Glutamatergic neuron (in vitro differentiated cells): ENCODE measurements around the gene KIAA1614. TPM values are rescaled to one million over a fixed set of nuclear protein-coding genes. Genes with fewer than 3 reads are reported as not detected.

Source experiments
- DNase-seq: peaks from one replicate; pipeline ENCODE4 v3.0.0; 2022
- H3K27ac Mint-ChIP-seq: one replicate; pipeline ENCODE4 v1.8.0; 2020; ENCODE audit warnings: mild to moderate bottlenecking, mixed read lengths, inconsistent platforms; ENCODE audit not compliant: unreplicated experiment
- H3K27me3 Mint-ChIP-seq: one replicate; pipeline ENCODE4 v1.8.0; 2020; ENCODE audit warnings: mild to moderate bottlenecking, moderate library complexity, mixed read lengths, inconsistent platforms; ENCODE audit not compliant: unreplicated experiment
- H3K36me3 Mint-ChIP-seq: one replicate; pipeline ENCODE4 v1.8.0; 2020; ENCODE audit warnings: mild to moderate bottlenecking, mixed read lengths, inconsistent platforms; ENCODE audit not compliant: unreplicated experiment
- H3K4me1 Mint-ChIP-seq: one replicate; pipeline ENCODE4 v1.8.0; 2020; ENCODE audit warnings: mild to moderate bottlenecking, low read depth, mixed read lengths, inconsistent platforms; ENCODE audit not compliant: unreplicated experiment
- H3K4me3 Mint-ChIP-seq: one replicate; pipeline ENCODE4 v1.8.0; 2020; ENCODE audit warnings: mild to moderate bottlenecking, mixed read lengths, inconsistent platforms; ENCODE audit not compliant: unreplicated experiment
- H3K9me3 Mint-ChIP-seq: one replicate; pipeline ENCODE4 v1.8.0; 2020; ENCODE audit warnings: mild to moderate bottlenecking, moderate library complexity, mixed read lengths, inconsistent platforms; ENCODE audit not compliant: unreplicated experiment
- total RNA-seq: library from RNA; stranded (reverse); fragmentation: NEBNext Ultra II Directional; extraction: Animal tissue kit (Norgen Biotek cat#: 25700); gene quantifications from one replicate; pipeline ENCODE4 v1.2.1, GENCODE V29; 2021; ENCODE audit not compliant: unreplicated experiment
- TF ChIP-seq, protein P1 (sequence below): fragments of 200-600 bp; sonication (generic); IDR thresholded peaks from one replicate; pipeline ENCODE4 v1.5.0; 2021; ENCODE audit not compliant: partially characterized antibody, unreplicated experiment

KIAA1614 gene
- total RNA-seq, 1 donor from 2014 or later = 4.1 TPM

DNA sequence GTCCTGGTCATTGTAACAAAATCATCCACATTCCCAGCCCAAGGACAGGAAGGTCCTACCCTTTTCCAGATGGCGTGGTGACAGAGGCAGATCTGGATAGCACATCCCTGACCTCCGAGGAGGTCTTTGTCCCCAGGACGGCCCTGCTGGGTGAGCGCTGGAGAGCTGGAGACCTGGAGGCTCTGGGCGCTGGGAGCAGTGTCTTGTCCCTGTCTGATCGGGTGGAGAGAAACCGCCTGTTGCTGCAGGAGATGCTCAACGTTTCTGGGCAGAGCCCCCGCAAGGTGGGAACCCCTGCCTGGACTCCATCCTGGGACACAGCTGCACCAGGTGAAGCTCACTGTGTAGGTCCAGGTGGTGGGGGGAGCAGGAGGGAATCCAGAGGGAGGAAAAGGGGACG lies 4.1 kb downstream of the KIAA1614 start:
- no peaks in the 10 kb centered on the region for H3K36me3 Mint-ChIP-seq
- peaks cover 27% of the 10 kb centered on the region for H3K4me1 Mint-ChIP-seq
- no peak overlapping the region for H3K27ac Mint-ChIP-seq
- peaks cover 6% of the 10 kb centered on the region for H3K27me3 Mint-ChIP-seq
- TF ChIP-seq, protein P1, sequence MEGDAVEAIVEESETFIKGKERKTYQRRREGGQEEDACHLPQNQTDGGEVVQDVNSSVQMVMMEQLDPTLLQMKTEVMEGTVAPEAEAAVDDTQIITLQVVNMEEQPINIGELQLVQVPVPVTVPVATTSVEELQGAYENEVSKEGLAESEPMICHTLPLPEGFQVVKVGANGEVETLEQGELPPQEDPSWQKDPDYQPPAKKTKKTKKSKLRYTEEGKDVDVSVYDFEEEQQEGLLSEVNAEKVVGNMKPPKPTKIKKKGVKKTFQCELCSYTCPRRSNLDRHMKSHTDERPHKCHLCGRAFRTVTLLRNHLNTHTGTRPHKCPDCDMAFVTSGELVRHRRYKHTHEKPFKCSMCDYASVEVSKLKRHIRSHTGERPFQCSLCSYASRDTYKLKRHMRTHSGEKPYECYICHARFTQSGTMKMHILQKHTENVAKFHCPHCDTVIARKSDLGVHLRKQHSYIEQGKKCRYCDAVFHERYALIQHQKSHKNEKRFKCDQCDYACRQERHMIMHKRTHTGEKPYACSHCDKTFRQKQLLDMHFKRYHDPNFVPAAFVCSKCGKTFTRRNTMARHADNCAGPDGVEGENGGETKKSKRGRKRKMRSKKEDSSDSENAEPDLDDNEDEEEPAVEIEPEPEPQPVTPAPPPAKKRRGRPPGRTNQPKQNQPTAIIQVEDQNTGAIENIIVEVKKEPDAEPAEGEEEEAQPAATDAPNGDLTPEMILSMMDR = no peak
- no peak overlapping the region for H3K4me3 Mint-ChIP-seq
- H3K9me3 Mint-ChIP-seq = peaks cover 8% of the 10 kb centered on the region
- DNase-seq = no peak

DNA sequence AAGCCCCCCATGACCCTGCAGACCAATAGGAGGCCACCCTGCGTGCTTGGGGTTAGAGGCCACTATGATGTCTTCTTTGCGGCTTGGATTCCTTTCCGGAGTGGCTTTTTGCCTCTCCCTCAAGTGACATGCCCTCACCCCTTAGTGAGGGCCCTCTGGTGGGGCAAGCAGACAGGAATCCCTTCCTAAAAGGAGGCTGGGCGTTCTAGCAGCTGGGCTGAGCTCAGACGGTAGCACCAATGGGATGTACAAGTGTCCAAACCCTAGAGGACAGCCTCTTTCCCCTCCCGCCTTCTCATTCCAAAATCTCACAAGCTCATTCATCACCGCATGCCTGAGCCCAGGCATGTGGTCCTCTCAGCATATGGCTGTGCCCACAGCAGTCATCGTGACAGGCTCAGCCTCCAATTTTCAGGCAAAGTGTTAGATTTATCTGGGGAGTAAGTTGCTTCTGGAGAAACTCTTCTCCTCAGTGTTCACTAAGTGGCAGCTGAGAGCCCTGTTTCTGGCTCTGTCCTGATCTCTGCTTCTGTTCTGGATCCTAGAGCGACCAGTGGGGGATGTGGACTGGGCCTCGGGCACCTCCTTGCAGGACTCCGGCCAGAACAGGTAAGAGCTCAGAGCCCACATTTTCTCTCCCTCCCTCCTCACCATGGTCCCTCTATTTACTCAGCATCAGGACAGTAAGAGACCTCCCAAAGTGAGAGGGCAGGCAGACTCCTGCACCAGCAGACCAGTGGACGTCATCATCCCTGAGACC lies 4.8 kb downstream of the KIAA1614 start:
- Mint-ChIP-seq H3K27ac (peak overlapping the region; percentile 56), H3K36me3 (no peaks in the 10 kb centered on the region), H3K27me3 (peaks cover 6% of the 10 kb centered on the region), H3K9me3 (peaks cover 8% of the 10 kb centered on the region), H3K4me3 (no peak overlapping the region), H3K4me1 (peaks cover 31% of the 10 kb centered on the region)
- TF ChIP-seq, protein P1 = no peak
- DNase-seq = no peak

DNA sequence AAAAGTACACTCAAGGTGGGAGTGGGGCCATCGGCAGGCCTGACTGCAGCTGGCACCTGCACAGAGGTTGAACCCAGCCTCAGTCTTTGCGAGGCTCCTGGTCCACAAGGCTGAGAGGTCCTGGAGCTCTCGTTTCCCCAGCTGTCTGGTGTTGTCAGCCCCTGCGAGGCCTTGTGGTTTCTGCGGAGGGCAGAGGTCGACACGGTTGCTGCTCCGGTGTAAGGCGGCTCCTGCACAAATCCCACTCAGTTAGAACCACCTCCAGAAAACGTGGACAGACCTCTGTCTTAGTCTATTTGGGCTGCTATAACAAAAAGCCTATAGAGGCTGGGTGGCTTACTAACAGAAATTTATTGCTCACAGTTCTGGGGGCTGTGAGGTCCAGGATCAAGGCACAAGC lies 5.8 kb downstream of the KIAA1614 start:
- peaks cover 38% of the 10 kb centered on the region for H3K4me1 Mint-ChIP-seq

DNA sequence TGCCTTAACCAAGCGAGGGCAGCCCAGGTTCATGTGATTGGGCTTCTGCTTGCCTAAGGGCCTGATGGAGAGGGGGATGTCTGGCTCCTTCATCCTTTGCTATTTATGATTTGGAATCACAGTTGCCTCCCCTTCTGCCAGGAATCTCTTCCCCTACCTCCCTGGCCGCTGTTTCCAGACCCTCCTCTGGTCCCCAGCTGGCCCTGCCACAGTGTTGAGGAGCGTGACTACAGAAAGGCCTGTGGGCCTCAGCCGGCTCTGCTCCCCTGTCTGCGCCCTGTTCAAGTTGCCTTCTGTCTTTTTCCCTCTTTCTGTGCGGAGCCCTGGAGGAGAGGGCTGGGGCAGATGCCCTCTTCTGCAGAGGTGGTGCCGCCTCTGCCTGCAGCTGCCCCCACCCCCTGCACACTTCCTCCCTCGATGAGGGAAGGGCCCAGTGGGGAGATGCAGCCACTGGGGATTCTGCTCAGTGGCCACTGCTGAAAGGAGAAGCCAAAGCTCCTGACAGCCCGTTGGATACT lies 6.5 kb downstream of the KIAA1614 start:
- TF ChIP-seq, protein P1 = no peak
- H3K27ac Mint-ChIP-seq = no peak overlapping the region
- DNase-seq = no peak
- H3K36me3 Mint-ChIP-seq = no peaks in the 10 kb centered on the region
- H3K4me1 Mint-ChIP-seq = peaks cover 37% of the 10 kb centered on the region
- H3K9me3 Mint-ChIP-seq = peaks cover 12% of the 10 kb centered on the region
- peaks cover 5% of the 10 kb centered on the region for H3K27me3 Mint-ChIP-seq
- no peak overlapping the region for H3K4me3 Mint-ChIP-seq

More for the DNA sequence above, 5.8 kb downstream of the KIAA1614 start:
- Mint-ChIP-seq H3K27me3 (peaks cover 6% of the 10 kb centered on the region), H3K9me3 (peaks cover 9% of the 10 kb centered on the region), H3K36me3 (no peaks in the 10 kb centered on the region), H3K4me3 (no peak overlapping the region), H3K27ac (no peak overlapping the region)
- no peak for DNase-seq
- TF ChIP-seq, protein P1 = no peak

DNA sequence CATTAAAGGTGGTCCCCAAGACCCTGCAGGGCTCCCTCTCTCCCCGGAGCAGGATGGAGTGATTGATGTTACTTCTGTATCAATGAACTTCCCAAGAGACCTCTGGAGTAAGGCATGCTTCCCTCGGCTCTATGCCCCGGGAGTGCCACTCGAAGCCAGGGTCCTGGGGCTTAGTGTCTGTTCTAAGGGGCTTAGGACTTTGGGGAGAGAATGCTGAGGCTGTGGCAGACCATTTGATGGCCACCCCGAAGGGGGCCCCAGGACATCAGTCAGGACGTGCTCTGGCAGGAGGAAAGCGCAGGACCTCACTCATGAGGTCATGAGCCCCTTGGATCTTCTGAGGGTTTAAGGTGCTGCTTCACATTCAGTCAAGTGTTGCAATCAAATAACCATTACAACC lies 7.5 kb downstream of the KIAA1614 start:
- H3K4me3 Mint-ChIP-seq = no peak overlapping the region
- peaks cover 7% of the 10 kb centered on the region for H3K27me3 Mint-ChIP-seq
- TF ChIP-seq, protein P1 = no peak
- peaks cover 41% of the 10 kb centered on the region for H3K4me1 Mint-ChIP-seq
- H3K9me3 Mint-ChIP-seq = peaks cover 12% of the 10 kb centered on the region
- no peak overlapping the region for H3K27ac Mint-ChIP-seq
- no peak for DNase-seq
- H3K36me3 Mint-ChIP-seq = no peaks in the 10 kb centered on the region
